HG02610 (cell line): ENCODE measurements around the gene OR10J4.
"Not testable (repeated sequence)": the region's sequence is repeated elsewhere in the genome, so short reads cannot be mapped to it uniquely, and the experiment has no call there.

Experiments
- ATAC-seq: cut with Tn5 transposase; IDR thresholded peaks from one replicate; pipeline ENCODE4 v1.9.1; 2021; ENCODE audit warnings: mild to moderate bottlenecking, moderate library complexity; ENCODE audit not compliant: unreplicated experiment

The OR10J4 gene

GRCh38 chr1:159431904-159432303, at the start of gene OR10J4:
Gene OR10J4, plus strand, starts transcription at chr1:159432204.
- no peak for ATAC-seq

GRCh38 chr1:159406821-159407220, 25.2 kb upstream of the OR10J4 start:
- no peak for ATAC-seq

DNA sequence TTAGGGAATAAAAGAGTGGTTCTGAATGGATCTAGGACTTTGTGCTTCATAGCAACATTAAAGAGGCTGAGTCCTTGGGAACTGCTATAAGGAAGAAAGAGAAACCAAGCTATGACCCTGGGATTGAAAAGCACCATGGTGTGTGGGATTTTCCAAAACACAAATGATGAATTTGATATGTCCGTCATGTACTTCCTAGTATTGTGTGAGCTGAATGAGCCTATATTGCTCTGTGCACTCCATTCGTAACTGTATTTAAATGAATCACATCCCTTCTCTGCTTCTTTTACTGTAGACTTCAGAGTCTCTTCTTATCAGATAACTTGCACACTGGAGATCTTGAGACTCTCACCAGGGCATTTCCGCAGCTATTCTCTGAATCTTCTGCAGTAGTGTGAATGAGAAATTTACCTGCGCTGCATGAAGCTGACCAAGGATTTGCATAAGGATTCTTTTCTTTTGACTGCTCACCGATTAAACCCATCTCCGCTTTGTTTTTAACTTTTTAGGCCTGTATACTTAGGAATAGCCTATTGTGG, 23.1 kb upstream of the OR10J4 start:
- no peak for ATAC-seq

DNA sequence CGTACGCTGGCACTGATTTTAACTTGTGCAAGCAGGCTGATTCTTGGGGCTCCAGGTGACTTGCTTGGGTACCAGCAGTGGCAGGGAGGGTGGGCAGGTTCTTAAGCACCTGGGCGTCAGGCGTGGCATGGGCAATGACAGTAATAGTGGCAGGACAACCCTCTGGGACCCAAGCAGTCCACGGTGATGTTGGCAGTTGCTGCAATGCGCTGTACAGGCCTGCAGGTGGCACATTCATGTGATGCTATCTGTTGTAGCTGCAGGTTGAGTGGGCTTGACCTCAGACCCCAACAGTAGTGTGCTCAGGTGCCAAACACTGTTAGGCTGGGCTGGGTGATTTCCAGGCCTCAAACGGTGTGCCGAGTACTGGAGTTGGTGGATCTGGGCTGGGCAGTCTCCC, 10.2 kb upstream of the OR10J4 start:
- ATAC-seq = no peak

- ATAC-seq = no peak
These were observed 3.5 kb upstream of the OR10J4 start for GRCh38 chr1:159428536-159428935.

DNA sequence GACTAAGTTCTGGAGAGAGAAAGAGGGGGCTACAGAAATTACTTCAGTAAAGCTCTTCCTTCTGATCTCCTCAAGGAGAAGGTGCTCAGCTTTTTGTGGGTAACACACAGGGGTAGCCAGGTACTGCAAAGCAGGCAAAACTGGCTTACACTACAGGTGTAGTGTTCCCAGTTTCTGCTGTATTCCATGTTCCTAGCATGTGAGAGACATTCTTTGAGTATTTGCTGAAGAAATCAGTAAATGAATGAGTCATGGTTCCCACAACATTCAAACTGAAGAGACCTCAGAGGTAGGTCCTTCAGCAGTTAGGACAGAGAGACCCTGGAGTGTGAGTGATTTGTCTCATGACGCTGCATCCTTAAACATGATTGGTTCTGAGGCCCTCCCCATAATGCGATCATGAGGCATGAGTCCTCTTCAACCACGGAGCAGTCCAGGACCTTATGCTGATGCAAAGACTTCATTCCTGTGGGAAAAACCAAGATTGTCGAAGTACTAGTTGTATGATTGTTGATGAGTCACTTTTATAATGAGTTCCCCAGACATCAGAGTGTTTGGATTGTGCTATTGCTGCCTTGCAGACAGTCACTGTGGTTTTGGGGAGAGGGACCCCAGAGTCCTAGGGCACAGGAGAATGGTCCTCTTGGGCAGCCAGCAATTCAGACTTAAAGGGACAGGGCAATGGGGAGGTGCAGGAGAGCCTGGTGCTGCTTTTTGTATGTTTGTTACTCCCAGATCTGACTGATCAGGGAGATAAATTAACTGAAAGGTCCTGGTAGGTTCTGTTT, 2.7 kb upstream of the OR10J4 start:
- ATAC-seq = no peak

- no peak for ATAC-seq
These were observed 1.0 kb upstream of the OR10J4 start for GRCh38 chr1:159430985-159431384.

- no peak for ATAC-seq
These were observed 4.5 kb downstream of the OR10J4 start for GRCh38 chr1:159436469-159436868.

GRCh38 chr1:159439422-159439821, 7.4 kb downstream of the OR10J4 start, which contains the start of gene OR10J1:
Gene OR10J1, plus strand, starts transcription at chr1:159439722. Its CDS starts 70 bp downstream, at chr1:159439792.
- ATAC-seq = no peak

- ATAC-seq = no peak
These were observed 9.4 kb downstream of the OR10J4 start for GRCh38 chr1:159441360-159441759.

GRCh38 chr1:159442428-159442827, 10.4 kb downstream of the OR10J4 start:
- ATAC-seq = no peak

DNA sequence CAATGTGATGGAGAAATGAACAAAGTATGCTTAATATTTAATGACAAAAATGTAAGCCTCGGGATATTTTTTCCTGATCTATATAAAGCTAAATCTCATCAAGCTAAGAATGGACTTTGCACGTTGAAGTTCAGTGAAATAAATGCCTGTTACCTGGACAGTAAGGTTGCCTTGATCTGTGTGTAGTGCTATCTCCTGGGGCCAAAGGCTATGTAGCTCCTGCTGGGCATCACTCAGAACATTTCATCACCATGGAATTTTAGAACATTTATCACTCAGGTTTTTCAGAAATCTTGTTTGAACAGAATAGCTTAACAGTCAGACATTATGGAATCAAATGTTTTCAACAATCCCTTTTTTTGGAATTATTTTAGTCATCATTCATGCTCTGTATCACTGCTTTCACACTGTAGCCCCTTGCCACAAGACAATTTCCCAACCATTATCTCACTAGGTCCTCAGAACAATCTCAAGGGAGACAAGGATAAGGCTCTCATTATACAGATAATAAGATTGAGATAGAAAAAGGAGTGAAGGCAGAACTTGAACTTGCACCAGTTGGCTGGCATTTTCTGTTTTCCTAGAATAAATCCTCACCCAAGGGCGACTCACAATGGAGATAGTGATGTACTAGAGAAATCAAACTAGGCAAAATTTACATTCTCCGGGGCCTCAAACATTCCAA, 11.2 kb downstream of the OR10J4 start:
- no peak for ATAC-seq

GRCh38 chr1:159444511-159444910, 12.5 kb downstream of the OR10J4 start:
- no peak for ATAC-seq

DNA sequence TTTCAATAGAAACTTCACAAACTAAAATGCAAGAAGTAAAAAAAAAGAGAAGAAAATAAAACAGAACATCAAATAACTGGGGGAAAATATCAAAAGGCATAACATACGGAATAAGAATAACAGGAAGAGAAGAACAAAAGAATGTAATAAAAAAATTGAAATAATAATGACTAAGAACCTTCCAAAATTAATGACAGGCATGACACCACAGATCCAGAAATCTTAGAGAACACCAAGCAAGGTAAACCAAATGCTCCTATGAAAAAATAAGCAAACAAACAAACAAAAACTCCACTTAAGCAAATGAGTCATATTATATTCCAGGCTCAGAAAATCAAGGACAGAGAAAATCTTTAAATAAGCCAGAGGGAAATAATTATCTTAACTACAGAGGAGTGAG, 16.2 kb downstream of the OR10J4 start:
- ATAC-seq = no peak

- ATAC-seq = not testable (repeated sequence)
These were observed 17.6 kb downstream of the OR10J4 start for GRCh38 chr1:159449605-159450004.

DNA sequence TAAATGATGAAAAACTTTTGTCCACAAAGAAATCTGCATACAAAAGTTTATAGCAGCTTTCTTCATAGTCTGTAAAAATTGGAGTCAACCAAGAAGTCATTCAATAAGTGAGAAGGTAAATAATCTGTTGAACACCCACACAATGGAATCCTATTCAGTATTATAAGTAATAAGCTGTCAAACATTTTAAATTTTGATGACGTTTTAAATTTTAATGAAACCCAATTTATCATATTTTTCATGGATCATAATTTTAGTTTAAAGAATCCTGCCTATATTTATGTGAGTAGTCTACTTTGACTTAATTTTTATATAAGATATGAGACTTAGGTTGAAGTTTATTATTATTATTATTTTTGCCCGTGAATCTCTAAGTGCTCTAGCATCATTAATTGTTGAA, 27.5 kb downstream of the OR10J4 start:
- ATAC-seq = no peak

- ATAC-seq = no peak
These were observed 33.2 kb downstream of the OR10J4 start for GRCh38 chr1:159465191-159465603.

- ATAC-seq = no peak
These were observed 36.3 kb downstream of the OR10J4 start for GRCh38 chr1:159468321-159468720.

- ATAC-seq = no peak
These were observed 38.0 kb downstream of the OR10J4 start for GRCh38 chr1:159469921-159470533.

DNA sequence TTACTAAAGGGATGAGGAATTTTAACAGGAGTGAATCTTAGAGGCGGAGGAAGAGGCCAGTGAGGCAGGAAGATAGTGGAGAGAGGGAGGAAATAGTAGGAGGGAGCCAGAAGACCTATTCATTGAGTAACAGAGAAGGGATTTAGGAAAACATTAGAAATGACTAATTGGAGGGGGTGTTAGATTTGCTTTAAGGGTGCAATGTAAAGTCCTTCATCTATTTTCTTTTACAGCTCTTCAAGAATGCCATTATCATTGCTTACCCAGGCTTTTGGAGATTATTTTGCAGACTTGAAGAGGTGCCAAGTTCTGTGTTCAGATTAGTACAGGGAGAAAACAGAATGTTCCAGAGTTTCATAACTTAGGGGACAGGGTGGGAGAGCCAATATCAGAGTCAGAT, 41.3 kb downstream of the OR10J4 start:
- ATAC-seq = no peak

GRCh38 chr1:159474926-159475325, 42.9 kb downstream of the OR10J4 start:
- no peak for ATAC-seq
